ENCODE results near the gene SSR4. TPM values are rescaled to one million over a fixed set of nuclear protein-coding genes. Genes with fewer than 3 reads are reported as not detected.

SSR4 gene
- total RNA-seq, 1 donor from 2014 or later, result 210 TPM

GRCh38 chrX:153778181-153778580 is 16.3 kb upstream of the SSR4 start:
- Histone ChIP-seq H3K4me1 (peaks cover 11% of the 10 kb centered on the region), H3K27ac (no peak overlapping the region), H3K4me3 (no peak overlapping the region), H3K27me3 (ENCODE audit: low read depth) (no peaks in the 10 kb centered on the region), H3K9me3 (no peaks in the 10 kb centered on the region), H3K36me3 (no peaks in the 10 kb centered on the region)
- TF ChIP-seq CTCF (IDR thresholded peaks at IDR 0.05), result no peak
- no peak for ATAC-seq
- DNase-seq, result no peak
- intact Hi-C loops (cut with DNase I), result no loop called here

- intact Hi-C loops (cut with DNase I), result no loop called here
- no peak overlapping the region for H3K27ac ChIP-seq
- no peaks in the 10 kb centered on the region for H3K27me3 ChIP-seq (ENCODE audit: low read depth)
- TF ChIP-seq CTCF (IDR thresholded peaks at IDR 0.05), result no peak
- no peak overlapping the region for H3K4me3 ChIP-seq
- H3K36me3 ChIP-seq, result no peaks in the 10 kb centered on the region
- H3K9me3 ChIP-seq, result no peaks in the 10 kb centered on the region
- no peak for DNase-seq
- no peak for ATAC-seq
- peaks cover 11% of the 10 kb centered on the region for H3K4me1 ChIP-seq
Observed at GRCh38 chrX:153778684-153779101, 15.8 kb upstream of the SSR4 start.

DNA sequence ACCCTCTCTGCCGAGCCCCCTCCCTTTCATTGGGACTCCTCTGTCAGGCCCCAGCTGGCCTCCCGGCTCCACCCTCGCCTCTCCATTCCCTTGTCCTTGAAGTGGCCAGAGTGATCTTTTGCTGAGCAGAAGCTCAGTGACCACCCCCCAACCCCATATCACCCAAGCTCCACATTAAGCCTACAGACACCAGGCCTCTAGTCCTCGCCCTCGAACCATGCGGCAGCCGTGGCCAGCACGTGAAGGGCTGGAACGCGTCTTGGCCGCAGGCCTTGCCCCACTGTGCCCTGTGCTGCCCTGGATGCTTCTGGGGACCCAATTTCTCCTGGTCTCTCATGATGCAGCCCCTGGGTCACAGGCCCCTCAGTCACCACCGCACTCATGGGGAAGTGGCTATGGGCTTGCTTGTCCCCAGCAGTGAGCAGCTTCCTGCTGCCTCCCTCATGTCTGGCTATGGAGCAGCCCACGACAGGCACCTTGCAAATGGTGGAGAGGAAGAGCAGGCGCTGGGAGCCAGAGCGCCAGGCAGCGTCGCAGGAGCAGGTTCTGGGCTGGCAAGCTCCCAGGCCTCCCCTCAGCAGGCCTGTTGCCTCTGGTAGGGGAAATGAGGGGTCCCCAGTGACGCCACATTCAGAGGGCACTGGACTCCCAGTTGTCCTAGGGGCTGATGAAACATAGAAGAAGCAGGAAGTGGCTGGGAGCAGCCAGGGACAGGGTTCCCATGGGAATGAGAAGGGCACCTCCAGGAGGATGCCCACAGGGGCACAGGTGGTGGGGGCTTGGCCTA is 14.4 kb upstream of the SSR4 start:
- no peak for ATAC-seq
- Histone ChIP-seq H3K4me3 (no peak overlapping the region), H3K4me1 (peaks cover 11% of the 10 kb centered on the region), H3K27ac (no peak overlapping the region), H3K36me3 (peaks cover 1% of the 10 kb centered on the region), H3K9me3 (no peaks in the 10 kb centered on the region), H3K27me3 (ENCODE audit: low read depth) (no peaks in the 10 kb centered on the region)
- no peak for DNase-seq
- intact Hi-C loops (cut with DNase I), result no loop called here
- no peak for TF ChIP-seq CTCF (IDR thresholded peaks at IDR 0.05)

GRCh38 chrX:153780678-153781427 is 13.6 kb upstream of the SSR4 start, which contains the start of gene SRPK3:
Gene SRPK3, plus strand, starts transcription at chrX:153781041. Its CDS starts 46 bp downstream, at chrX:153781087.
- no peaks in the 10 kb centered on the region for H3K27me3 ChIP-seq (ENCODE audit: low read depth)
- no peak for DNase-seq
- H3K4me3 ChIP-seq, result no peak within 1 kb of the TSS
- intact Hi-C loops (cut with DNase I), result no loop called here
- H3K4me1 ChIP-seq, result peaks cover 11% of the 10 kb centered on the region
- H3K27ac ChIP-seq, result no peak within 1 kb of the TSS
- H3K9me3 ChIP-seq, result no peaks in the 10 kb centered on the region
- peaks cover 9% of the 10 kb centered on the region for H3K36me3 ChIP-seq
- peak in 1 of 2 donors; percentile 12 for ATAC-seq
- TF ChIP-seq CTCF (IDR thresholded peaks at IDR 0.05), result no peak

- DNase-seq (no peak), ATAC-seq (peak; percentile 9 to 45)
- no peaks in the 10 kb centered on the region for H3K27me3 ChIP-seq (ENCODE audit: low read depth)
- H3K4me3 ChIP-seq, result no peak overlapping the region
- H3K9me3 ChIP-seq, result no peaks in the 10 kb centered on the region
- intact Hi-C loops (cut with DNase I), result no loop called here
- TF ChIP-seq CTCF (IDR thresholded peaks at IDR 0.05), result no peak
- peaks cover 14% of the 10 kb centered on the region for H3K36me3 ChIP-seq
- peaks cover 11% of the 10 kb centered on the region for H3K4me1 ChIP-seq
- no peak overlapping the region for H3K27ac ChIP-seq
Observed at GRCh38 chrX:153781428-153782047, 12.9 kb upstream of the SSR4 start.

Measured in lower lobe of right lung (tissue), 2 donors.